Glomerular visceral epithelial cell (primary cell): ENCODE measurements around the gene G6PC2.

ENCODE experiments used
- DNase-seq: peaks from one replicate; pipeline ENCODE4 v3.0.0-alpha.2; 2016; ENCODE audit errors: extremely low spot score

Gene G6PC2

DNA sequence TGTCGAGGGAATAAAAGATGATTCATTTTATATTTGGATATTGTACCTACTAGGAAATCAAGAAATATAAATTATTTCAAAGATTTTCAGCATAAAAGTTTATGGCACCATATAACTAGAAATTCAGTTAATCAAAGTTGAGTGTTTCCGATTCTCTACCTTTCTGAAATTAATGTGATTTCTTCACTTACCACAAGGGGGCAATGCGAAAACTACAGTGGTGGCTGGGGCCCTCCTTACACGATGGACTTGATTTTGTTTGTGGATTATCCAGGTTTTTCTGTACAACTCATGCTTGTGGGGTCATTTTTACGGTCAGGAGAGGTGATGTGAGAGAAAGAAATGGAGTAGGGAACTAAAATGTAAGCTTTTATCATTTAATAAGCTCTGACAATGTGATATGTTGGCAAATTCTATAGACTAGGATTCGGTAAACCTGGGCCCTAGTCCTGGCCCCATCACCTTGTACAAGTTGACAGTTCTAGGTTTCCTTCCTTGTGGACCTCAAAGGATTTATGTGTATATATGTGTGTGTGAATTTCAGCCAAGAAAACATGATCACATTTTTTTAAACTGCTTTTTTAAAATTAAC, 47.6 kb downstream of the G6PC2 start:
- peak; percentile 29 for DNase-seq

DNA sequence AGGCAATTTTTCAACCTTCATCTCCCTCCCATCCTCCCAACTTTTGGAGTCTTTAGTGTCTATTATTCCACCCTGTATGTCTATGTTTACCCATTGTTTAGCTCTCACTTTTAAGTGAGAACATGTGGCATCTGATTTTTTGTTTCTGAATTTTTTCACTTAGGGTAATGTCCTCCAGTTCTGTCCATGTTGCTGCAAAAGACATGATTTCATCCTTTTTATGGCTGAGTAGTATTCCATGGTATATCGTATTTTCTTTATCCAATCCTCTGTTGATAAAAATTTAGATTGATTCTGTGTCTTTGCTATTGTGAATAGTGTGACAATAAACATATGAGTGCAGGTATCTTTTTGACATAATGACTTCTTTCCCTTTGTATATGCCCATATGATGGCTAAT, 48.2 kb downstream of the G6PC2 start:
- no peak for DNase-seq

DNA sequence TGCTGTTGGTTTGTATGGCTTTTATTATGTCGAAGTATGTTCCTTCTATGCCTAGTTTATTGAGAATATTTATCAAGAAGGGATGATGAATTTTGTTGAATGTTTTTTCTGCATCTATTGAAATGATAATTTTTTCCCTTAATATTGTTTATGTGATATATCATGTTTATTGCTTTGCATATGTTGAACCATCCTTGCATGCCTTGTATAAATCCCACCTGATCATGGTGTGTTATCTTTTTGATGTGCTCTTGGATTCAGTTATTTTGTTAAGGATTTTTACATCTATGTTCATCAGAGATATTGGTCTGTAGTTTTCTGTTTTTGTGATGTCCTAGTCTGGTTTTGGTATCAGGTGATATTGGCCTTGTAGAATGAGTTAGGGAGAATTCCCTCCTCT, 50.8 kb downstream of the G6PC2 start:
- no peak for DNase-seq

DNA sequence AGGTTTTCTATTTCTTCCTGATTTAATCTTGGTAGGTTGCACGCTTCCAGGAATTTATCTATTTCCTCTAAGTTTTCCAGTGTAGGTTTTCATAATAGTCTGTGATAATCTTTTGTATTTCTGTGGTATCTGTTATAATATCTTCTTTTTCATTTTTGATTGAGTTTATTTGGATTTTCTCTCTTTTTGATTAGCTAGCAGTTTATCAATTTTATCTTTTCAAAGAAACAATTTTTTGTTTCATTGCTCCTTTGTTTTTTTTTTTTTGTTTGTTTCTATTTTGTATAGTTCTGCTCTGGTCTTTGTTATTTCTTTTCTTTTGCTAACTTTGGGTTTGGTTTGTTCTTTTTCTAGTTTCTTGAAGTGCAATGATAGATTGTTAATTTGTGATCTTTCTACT, 51.3 kb downstream of the G6PC2 start:
- DNase-seq: no peak

DNA sequence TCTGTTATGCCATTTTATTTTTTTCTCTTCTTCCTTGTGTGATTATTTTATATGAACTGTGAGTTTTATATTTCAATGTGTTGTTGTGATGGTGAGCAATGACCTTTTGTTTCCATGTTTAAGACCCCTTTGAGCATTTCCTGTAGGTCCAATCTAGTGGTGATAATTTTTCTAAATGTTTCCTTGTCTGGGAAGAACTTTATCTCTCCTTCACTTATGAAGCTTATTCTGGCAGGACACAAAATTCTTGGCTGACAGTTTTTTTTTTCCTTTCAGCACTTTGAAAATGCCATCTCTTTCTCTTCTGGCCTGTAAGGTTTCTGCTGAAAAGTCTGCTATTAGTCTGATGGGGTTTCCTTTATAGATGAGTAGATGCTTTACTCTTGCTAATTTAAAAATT, 53.2 kb downstream of the G6PC2 start:
- DNase-seq: no peak

DNA sequence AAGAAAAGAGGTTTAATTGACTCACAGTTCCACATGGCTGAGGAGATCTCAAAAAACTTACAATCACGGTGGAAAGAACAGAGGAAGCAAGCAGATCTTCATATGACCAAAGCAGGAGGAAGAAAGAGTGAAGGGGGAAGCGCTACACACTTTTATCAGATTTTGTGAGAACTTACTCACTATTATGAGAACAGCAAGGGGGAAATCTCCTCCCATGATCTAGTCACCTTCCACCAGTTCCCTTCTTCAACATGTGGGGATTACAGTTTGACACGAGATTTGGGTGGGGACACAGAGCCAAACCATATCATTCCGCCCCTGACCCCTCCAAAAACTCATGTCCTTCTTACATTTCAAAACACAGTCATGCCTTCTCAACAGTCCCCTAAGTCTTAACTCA, 54.2 kb downstream of the G6PC2 start:
- DNase-seq: no peak

DNA sequence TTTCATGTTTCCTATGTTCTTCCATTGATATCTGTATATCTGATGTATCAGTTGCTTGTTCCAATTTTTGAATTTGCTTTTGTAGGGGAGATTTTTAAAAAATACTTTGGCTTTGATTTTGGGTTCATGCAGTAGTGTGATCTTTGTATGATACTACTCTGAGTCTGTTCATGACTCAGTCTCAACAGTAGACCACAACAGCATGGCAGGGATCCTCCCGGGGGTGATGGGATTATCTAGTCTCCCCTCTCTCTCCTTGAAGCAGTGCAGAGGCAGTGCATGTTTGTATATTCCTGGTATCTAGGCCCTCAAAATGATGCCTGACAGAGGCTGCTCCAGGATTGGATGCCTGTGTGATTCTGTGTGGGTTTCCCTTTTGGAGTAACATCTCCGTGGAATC, 55.3 kb downstream of the G6PC2 start:
- no peak for DNase-seq
